HCT116 (cell line): Measurements from ENCODE around the gene DOCK2.

Experiments
- ATF3 ChIP-seq: IDR thresholded peaks from 2 replicates; pipeline ENCODE4 v1.6.1; 2012
- CBX3 ChIP-seq: IDR thresholded peaks from 2 replicates; pipeline ENCODE4 v1.6.1; 2012; ENCODE audit warnings: low read depth
- CEBPB ChIP-seq: IDR thresholded peaks from 2 replicates; pipeline ENCODE4 v1.6.1; 2012; ENCODE audit warnings: low read depth
- CTCF ChIP-seq, 3 experiments: fragments of 200-600 bp in 1 of 3; sonication (generic) in 1 of 3; IDR thresholded peaks in 2 of 3; conservative IDR thresholded peaks in 1 of 3; 2 replicates each; pipeline ENCODE4 v1.5.1; 2012 to 2017; ENCODE audit warnings: low read depth in 2 of 3, low read length in 2 of 3, antibody characterized with exemption in 1 of 3, borderline replicate concordance in 1 of 3, control low read depth in 1 of 3, mild to moderate bottlenecking in 1 of 3, mixed read lengths in 1 of 3, mixed run types in 1 of 3, moderate library complexity in 1 of 3; ENCODE audit not compliant: insufficient read depth in 1 of 3
- ELF1 ChIP-seq: IDR thresholded peaks from 2 replicates; pipeline ENCODE4 v1.6.1; 2012; ENCODE audit warnings: low read depth, borderline replicate concordance
- EZH2 ChIP-seq: fragments of 200-600 bp; sonication (generic); IDR thresholded peaks from 2 replicates; pipeline ENCODE4 v1.6.1; 2017; ENCODE audit warnings: antibody characterized with exemption, mixed run types
- EZH2phosphoT487 ChIP-seq: fragments of 200-600 bp; IDR thresholded peaks from 2 replicates; pipeline ENCODE4 v1.6.1; 2018; ENCODE audit warnings: antibody characterized with exemption, borderline replicate concordance
- MAX ChIP-seq: IDR thresholded peaks from 2 replicates; pipeline ENCODE4 v1.6.1; 2012
- POLR2A ChIP-seq: IDR thresholded peaks from 2 replicates; pipeline ENCODE4 v1.7.0; 2011; ENCODE audit warnings: borderline replicate concordance; ENCODE audit not compliant: insufficient read depth, insufficient read length; ENCODE audit errors: extremely low read depth
- POLR2AphosphoS5 ChIP-seq: IDR thresholded peaks from 2 replicates; pipeline ENCODE4 v1.6.1; 2011; ENCODE audit warnings: mild to moderate bottlenecking, low read depth, low read length, moderate library complexity
- RAD21 ChIP-seq: IDR thresholded peaks from 2 replicates; pipeline ENCODE4 v1.6.1; 2012; ENCODE audit warnings: low read depth, mild to moderate bottlenecking
- SP1 ChIP-seq: IDR thresholded peaks from 2 replicates; pipeline ENCODE4 v1.6.1; 2012; ENCODE audit warnings: low read depth
- SRF ChIP-seq: IDR thresholded peaks from 2 replicates; pipeline ENCODE4 v1.6.1; 2012; ENCODE audit warnings: low read depth

GRCh38 chr5:169797577-169797976 lies 160.5 kb downstream of the DOCK2 start:
- TF ChIP-seq CTCF (IDR thresholded peaks at IDR 0.05 in 2 of 3, conservative IDR thresholded peaks at IDR 0.05 in 1 of 3; ENCODE audit: borderline replicate concordance in 1 of 3, insufficient read depth in 1 of 3, low read depth in 2 of 3, low read length in 2 of 3) (no peak), POLR2A (no peak), SP1 (no peak), EZH2 (no peak), CEBPB (no peak), POLR2AphosphoS5 (no peak), RAD21 (no peak), CBX3 (no peak), EZH2phosphoT487 (no peak), SRF (no peak), ELF1 (no peak), ATF3 (no peak), MAX (no peak)
